Measurements from ENCODE around the gene CENPC.
"Not testable (repeated sequence)": the region's sequence is repeated elsewhere in the genome, so short reads cannot be mapped to it uniquely, and the experiment has no call there.

DNA sequence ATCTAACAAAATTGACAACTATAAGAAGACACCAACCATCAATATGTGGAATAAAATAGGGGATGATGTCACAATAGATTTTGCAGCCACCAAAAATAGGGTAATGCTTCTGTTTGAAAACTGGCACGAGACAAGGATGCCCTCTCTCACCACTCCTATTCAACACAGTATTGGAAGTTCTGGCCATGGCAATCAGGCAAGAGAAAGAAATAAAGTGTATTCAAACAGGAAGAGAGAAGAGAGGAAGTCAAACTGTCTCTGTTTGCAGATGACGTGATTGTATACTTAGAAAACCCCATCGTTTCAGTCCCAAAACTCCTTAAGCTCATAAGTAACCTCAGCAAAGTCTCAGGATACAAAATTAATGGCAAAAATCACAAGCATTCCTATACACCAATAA lies 21.2 kb downstream of the CENPC start:
- TF ChIP-seq, protein P1, sequence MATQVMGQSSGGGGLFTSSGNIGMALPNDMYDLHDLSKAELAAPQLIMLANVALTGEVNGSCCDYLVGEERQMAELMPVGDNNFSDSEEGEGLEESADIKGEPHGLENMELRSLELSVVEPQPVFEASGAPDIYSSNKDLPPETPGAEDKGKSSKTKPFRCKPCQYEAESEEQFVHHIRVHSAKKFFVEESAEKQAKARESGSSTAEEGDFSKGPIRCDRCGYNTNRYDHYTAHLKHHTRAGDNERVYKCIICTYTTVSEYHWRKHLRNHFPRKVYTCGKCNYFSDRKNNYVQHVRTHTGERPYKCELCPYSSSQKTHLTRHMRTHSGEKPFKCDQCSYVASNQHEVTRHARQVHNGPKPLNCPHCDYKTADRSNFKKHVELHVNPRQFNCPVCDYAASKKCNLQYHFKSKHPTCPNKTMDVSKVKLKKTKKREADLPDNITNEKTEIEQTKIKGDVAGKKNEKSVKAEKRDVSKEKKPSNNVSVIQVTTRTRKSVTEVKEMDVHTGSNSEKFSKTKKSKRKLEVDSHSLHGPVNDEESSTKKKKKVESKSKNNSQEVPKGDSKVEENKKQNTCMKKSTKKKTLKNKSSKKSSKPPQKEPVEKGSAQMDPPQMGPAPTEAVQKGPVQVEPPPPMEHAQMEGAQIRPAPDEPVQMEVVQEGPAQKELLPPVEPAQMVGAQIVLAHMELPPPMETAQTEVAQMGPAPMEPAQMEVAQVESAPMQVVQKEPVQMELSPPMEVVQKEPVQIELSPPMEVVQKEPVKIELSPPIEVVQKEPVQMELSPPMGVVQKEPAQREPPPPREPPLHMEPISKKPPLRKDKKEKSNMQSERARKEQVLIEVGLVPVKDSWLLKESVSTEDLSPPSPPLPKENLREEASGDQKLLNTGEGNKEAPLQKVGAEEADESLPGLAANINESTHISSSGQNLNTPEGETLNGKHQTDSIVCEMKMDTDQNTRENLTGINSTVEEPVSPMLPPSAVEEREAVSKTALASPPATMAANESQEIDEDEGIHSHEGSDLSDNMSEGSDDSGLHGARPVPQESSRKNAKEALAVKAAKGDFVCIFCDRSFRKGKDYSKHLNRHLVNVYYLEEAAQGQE (IDR thresholded peaks at IDR 0.05; ENCODE audit: low read depth, low read length) = not testable (repeated sequence)
- TF ChIP-seq, protein P2, sequence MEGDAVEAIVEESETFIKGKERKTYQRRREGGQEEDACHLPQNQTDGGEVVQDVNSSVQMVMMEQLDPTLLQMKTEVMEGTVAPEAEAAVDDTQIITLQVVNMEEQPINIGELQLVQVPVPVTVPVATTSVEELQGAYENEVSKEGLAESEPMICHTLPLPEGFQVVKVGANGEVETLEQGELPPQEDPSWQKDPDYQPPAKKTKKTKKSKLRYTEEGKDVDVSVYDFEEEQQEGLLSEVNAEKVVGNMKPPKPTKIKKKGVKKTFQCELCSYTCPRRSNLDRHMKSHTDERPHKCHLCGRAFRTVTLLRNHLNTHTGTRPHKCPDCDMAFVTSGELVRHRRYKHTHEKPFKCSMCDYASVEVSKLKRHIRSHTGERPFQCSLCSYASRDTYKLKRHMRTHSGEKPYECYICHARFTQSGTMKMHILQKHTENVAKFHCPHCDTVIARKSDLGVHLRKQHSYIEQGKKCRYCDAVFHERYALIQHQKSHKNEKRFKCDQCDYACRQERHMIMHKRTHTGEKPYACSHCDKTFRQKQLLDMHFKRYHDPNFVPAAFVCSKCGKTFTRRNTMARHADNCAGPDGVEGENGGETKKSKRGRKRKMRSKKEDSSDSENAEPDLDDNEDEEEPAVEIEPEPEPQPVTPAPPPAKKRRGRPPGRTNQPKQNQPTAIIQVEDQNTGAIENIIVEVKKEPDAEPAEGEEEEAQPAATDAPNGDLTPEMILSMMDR (IDR thresholded peaks at IDR 0.05) = not testable (repeated sequence)
- TF ChIP-seq EP300 (IDR thresholded peaks at IDR 0.05; ENCODE audit: borderline replicate concordance in 1 of 2, low read depth in 1 of 2, low read length in 1 of 2); EZH2phosphoT487 (IDR thresholded peaks at IDR 0.05; ENCODE audit: borderline replicate concordance, low read depth); MEF2A (IDR thresholded peaks at IDR 0.05; ENCODE audit: borderline replicate concordance, low read depth); NRF1 (IDR thresholded peaks at IDR 0.05; ENCODE audit: low read depth, low read length); TEAD4 (IDR thresholded peaks at IDR 0.05; ENCODE audit: borderline replicate concordance, insufficient read depth); POLR2AphosphoS5 (IDR thresholded peaks at IDR 0.05; ENCODE audit: low read depth, low read length); USF1 (IDR thresholded peaks at IDR 0.05; ENCODE audit: borderline replicate concordance, low read depth); RFX5 (IDR thresholded peaks at IDR 0.05; ENCODE audit: low read length); RCOR1 (IDR thresholded peaks at IDR 0.05; ENCODE audit: low read length); SIN3A (IDR thresholded peaks at IDR 0.05; ENCODE audit: borderline replicate concordance, low read depth, low read length); SMC3 (IDR thresholded peaks at IDR 0.05; ENCODE audit: low read depth, low read length); GATA2 (CRISPR knock-in tag; IDR thresholded peaks at IDR 0.05): not testable (repeated sequence)

All from SK-N-SH (cell line).